CD4-positive, alpha-beta T cell treated with Interleukin-21 for 1 hour (primary cell): ENCODE results near the gene KREMEN1.

Experiments
- DNase-seq: peaks from one replicate; pipeline ENCODE4 v3.0.0-alpha.2; 2020

The KREMEN1 gene

GRCh38 chr22:29152954-29153719 lies 80.3 kb downstream of the KREMEN1 start:
- DNase-seq, result peak; percentile 7

- DNase-seq, result peak; percentile 54
Observed at GRCh38 chr22:29154364-29155048, 81.7 kb downstream of the KREMEN1 start.

- DNase-seq, result no peak
Observed at GRCh38 chr22:29155966-29156365, 83.1 kb downstream of the KREMEN1 start.

GRCh38 chr22:29156507-29156906 lies 83.7 kb downstream of the KREMEN1 start:
- no peak for DNase-seq

- DNase-seq, result no peak
Observed at GRCh38 chr22:29157759-29158535, 85.1 kb downstream of the KREMEN1 start.

- no peak for DNase-seq
Observed at GRCh38 chr22:29158546-29158945, 85.7 kb downstream of the KREMEN1 start.

GRCh38 chr22:29163808-29164207 lies 91.0 kb downstream of the KREMEN1 start:
- no peak for DNase-seq

- no peak for DNase-seq
Observed at GRCh38 chr22:29165321-29166060, 92.7 kb downstream of the KREMEN1 start.

- DNase-seq, result no peak
Observed at GRCh38 chr22:29166180-29166579, 93.3 kb downstream of the KREMEN1 start.

GRCh38 chr22:29167032-29167911 lies 94.4 kb downstream of the KREMEN1 start:
- DNase-seq, result peak; percentile 34

- DNase-seq, result no peak
Observed at GRCh38 chr22:29171721-29172120, 98.9 kb downstream of the KREMEN1 start.

GRCh38 chr22:29172216-29172615 lies 99.4 kb downstream of the KREMEN1 start:
- DNase-seq, result no peak

- DNase-seq, result no peak
Observed at GRCh38 chr22:29175312-29175835, 102.5 kb downstream of the KREMEN1 start.

GRCh38 chr22:29183971-29184848 lies 111.4 kb downstream of the KREMEN1 start:
- DNase-seq, result no peak

GRCh38 chr22:29184849-29185490 lies 112.1 kb downstream of the KREMEN1 start:
- DNase-seq, result no peak

- DNase-seq, result no peak
Observed at GRCh38 chr22:29186302-29186701, 113.5 kb downstream of the KREMEN1 start.

GRCh38 chr22:29187831-29188230 lies 115.0 kb downstream of the KREMEN1 start:
- no peak for DNase-seq

GRCh38 chr22:29190051-29190450 lies 117.2 kb downstream of the KREMEN1 start:
- DNase-seq, result no peak

GRCh38 chr22:29190918-29191317 lies 118.1 kb downstream of the KREMEN1 start:
- DNase-seq, result no peak

GRCh38 chr22:29193021-29193420 lies 120.2 kb downstream of the KREMEN1 start:
- DNase-seq, result no peak
